HUDEP-2 (cell line): ENCODE results near the gene PKIG.
"Not testable (repeated sequence)": the region's sequence is repeated elsewhere in the genome, so short reads cannot be mapped to it uniquely, and the experiment has no call there.

Source experiments
- DNase-seq, 76 experiments: peaks; one replicate each; lab custom pipeline; 2025; ENCODE audit not compliant: unreplicated experiment in 76 of 76; lab: John Stamatoyannopoulos, UW

The PKIG gene

DNA sequence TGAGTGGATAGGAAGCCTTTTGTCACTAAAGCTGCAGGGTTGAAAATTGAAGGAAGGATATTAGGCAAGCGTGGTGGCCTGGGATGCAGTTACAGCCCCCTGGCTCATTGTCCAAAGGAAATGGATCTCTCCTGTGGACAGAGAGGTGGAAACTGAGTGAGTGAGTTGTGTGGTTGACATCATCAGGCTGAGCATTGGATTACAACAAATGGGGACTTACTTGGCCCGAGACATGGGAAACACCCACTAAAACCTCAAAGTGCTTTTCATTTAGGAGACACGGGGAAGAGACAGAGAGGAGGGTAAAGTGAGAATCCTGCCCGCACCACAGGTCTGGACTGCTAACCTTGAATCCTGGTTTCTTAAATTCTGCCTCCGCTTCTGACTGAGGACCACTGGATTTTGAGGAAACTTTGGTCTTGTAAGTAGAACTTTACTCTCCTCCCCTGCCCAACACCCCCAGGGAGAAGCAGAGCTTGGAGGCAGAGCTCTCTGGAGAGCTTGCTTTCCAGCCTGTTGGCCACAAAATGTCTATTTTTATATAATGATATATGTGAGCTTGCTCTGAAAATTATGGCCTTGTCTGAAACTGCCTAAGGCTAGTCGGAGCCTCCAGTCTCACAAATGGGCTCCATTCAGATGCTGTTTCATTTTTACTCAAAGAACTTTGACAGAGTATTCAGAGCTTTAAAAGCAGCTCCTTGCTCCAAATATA, at the start of gene PKIG:
Gene PKIG, plus strand, starts transcription at position 269 of the 715 bp plus-strand sequence. CDS start 31,978 bp downstream, outside the sequence.
- peak in 5 of 76 experiments; percentile 9 to 29 (median 16) for DNase-seq

- DNase-seq: peak in 12 of 76 experiments; percentile 10 to 62 (median 28)
Measured at GRCh38 chr20:44532981-44533331, 49.4 kb upstream of the PKIG start.

- DNase-seq: peak in 21 of 76 experiments; percentile 7 to 50 (median 25)
Measured at GRCh38 chr20:44533928-44534327, 48.5 kb upstream of the PKIG start.

GRCh38 chr20:44536175-44536574, 46.2 kb upstream of the PKIG start:
- no peak for DNase-seq

GRCh38 chr20:44537993-44538392, 44.4 kb upstream of the PKIG start:
- DNase-seq: peak in 1 of 76 experiments; percentile 3

GRCh38 chr20:44540834-44541233, 41.5 kb upstream of the PKIG start:
- no peak for DNase-seq

DNA sequence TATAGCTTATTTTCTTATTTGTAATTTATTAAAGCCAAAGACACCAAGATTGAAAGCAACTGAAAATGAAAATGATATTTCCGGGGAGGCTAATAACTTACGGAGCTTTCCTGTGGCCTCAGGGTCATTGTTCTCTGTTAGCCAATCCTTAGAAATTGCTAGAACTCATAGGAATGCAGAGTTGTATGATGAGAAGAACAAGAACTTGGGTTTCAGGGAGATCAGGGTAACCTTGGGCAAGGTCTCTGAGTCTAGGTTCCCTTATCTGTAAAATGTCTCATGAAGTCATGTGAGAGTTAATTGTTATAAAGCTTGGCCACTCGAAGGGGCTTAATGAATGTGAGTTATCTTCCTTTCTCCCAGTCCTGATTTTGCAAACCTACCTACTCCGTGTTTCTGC, 40.4 kb upstream of the PKIG start:
- DNase-seq: peak in 5 of 76 experiments; percentile 5 to 25 (median 20)

GRCh38 chr20:44542890-44543289, 39.5 kb upstream of the PKIG start:
- no peak for DNase-seq

GRCh38 chr20:44543358-44543757, 39.0 kb upstream of the PKIG start:
- DNase-seq: peak in 14 of 76 experiments; percentile 11 to 50 (median 25)

- DNase-seq: peak in 74 of 76 experiments; percentile 34 to 97 (median 82)
Measured at GRCh38 chr20:44544263-44544662, 38.1 kb upstream of the PKIG start.

GRCh38 chr20:44547419-44547818, 35.0 kb upstream of the PKIG start:
- DNase-seq: no peak

DNA sequence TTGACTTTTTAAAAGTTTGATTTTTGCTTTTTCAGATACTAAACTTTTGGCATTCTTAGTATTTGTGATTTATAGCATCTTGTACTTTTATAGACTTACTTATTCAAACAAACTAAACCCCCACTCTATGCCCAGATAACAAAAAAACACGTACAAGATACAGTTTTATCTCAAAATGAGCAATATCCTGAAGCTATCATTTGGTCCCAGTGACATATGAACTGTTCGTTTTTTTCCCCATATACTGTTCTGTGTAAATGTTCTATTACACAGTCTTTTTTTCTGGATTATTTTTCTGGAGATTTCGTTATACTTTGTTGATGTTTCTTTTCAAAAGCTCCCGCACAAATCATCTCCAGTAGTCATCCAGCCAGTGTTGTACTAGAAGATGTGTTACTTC, 33.3 kb upstream of the PKIG start:
- DNase-seq: peak in 10 of 76 experiments; percentile 4 to 59 (median 34)

DNA sequence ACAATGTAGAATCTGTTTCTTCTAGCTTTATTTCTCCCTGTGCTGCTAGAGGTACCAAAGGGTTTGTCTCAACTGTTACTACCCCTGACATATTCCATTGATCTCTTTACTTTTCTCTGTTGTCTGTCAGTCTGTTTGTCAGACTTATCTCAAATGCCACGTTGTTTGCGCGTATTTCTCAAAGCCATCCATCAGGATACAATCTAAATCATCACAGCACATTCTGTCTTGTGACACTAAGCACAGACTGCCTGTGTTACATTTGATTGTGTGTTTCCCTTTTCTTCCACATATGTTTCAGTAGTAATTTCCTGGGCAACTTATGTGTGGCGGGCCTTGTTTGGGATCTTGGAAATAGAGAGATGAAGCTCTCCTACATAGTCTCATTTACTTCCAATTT, 30.3 kb upstream of the PKIG start:
- peak in 39 of 76 experiments; percentile 17 to 77 (median 53) for DNase-seq

DNA sequence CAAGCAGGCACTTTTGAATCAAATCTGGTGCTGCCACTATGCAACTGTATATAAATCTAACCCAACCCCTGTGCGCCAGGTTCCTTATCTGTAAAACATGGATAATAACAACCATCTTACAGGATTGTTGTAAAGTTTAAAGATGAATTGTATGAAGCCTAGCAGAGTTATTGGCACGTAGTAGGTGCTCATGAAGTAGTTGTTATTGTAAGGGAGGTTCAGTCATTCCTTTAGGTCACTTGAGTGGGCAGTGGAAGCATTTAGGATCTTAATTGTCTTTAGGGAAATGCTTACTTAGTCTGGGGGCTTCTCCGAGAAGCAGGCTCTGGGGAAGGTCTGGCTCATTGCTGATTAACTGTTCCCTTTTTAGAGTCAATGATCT, 29.8 kb upstream of the PKIG start:
- no peak for DNase-seq

DNA sequence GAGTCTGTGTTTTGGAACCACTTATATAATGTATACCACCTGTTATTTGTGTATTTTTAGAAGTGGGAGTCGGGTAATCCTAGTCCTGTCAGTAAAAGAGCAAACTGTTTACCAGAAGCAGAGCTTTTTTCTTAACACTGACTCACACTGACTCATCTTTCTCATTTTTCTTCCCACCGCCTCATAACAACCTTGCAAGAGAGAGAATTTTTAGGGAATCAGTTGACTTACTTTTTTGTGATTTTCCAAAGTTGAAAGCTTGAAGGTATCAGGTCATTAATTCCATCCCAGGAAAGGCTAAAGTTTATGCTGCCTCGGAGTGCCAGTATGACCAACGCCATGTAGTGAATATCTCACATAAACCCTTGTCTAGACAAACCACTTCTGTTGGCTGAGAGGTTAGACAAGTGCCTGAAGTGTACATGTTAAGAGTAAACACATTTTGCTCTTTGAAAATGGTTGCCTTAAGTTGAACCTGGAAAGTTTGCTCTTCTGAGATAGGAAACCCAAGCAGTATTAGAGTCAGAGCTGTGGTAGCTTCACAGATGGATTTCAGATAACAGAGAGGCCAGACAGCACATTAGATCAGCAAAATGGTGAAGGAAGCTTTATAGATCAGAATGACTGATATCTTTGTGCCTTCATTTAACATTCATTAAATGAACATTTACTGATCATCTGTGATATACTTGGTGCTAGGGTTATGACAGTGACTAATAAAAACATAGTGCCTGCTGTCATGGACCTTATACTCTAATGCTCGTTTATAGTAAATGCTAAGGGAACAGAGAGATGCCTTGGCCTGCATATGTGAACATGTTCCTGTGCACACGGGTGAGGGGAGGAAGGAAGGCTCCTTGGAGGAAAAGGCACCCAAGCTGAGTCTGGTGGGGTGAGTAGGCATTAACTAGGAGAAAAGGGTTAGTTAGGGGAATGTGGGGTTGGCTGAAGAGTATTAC, 29.1 kb upstream of the PKIG start:
- DNase-seq: peak in 13 of 76 experiments; percentile 11 to 52 (median 20)

DNA sequence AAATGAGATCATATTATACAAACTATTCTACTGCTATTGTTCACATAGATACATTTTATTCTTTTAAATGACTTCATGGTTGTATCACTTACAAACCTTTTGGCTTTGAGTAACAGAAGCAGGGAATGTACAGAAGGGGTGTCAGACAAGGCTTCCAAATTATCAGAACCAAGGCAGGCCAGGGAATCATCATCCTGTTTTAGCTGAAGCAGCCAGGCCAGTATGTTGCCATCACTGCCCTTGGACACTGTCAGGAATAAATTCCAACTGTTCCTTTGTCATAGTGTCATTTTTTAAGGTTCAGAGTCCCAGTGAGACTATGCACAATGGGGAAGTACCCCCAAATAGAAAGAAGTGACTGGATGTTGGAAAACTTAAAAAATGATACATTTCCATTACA, 23.1 kb upstream of the PKIG start:
- DNase-seq: no peak

- no peak for DNase-seq
Measured at GRCh38 chr20:44560229-44560628, 22.1 kb upstream of the PKIG start.

GRCh38 chr20:44560818-44561217, 21.6 kb upstream of the PKIG start:
- not testable (repeated sequence) for DNase-seq

DNA sequence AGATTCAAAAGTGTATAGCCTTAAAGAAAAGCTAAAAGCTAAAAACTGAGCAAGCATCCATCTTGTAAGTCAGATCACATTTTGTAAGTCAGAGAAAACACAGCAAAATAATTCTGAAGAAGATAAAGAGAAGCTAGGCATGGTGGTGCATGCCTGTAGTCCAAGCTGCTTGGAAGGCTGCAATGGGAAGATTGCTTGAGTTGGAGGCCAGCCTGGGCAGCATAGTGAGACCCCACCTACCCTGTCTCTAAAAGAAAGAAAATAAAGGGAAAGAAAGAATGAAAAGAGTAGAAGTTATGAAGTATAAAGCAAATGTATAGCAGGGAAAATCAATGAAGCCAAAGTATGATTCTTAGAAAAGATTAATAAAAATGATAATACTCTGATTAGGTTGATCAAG, 20.5 kb upstream of the PKIG start:
- DNase-seq: no peak

DNA sequence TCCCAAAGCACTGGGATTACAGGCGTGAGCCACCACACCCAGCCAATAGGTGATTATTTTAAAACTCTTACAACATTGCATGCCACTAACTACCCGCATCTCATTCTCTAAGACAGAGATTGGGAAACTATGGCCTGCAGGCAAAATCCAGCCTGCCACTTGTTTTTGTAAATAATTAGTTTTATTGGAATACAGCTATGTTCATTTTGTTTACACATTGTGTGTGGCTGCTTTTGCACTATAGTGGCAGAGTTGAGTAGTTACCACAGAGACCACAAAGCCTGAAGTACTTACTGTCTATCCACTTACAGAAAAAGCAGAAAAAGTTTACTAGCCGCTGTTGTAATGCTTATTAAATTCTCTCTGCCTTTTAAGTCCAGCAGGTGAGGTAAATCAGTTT, 16.4 kb upstream of the PKIG start:
- DNase-seq: no peak

DNA sequence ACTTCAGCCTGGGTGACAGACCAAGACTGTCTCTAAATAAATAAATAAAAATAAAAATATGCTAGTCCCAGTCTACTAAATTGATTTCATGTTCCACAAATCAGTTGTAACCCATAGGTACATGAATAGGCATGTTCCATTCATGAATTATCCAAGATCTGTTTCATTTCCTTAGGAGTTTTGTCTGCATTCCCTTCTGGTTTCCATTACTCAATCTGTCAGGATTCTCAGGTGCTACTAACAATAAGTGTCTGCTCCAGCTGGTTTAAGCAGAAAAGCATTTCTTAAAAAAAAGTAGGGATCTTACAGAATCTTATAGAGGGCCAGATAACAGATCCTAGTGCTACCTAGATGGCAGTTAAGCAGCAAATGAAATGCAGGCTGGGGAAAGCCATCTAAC, 15.6 kb upstream of the PKIG start:
- DNase-seq: no peak

DNA sequence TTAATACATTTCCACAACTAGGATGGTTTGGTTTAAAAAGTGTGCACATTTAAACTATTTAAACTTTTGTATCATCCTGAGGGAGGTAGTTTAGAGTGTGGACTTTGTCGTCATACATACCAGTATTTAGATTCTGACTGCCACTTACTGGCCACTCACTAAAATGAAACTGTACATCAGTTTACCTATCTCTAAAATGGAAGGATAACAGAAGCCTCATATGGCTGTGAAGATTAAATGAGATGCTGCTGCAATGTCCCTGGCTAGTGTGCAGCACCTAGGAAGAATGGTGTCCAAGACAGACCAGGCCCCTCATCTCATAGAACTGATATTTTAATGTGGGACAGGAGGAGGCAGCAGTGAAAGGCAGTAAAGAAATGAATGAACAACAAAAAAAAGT, 12.0 kb upstream of the PKIG start:
- no peak for DNase-seq
